ENCODE results near the gene MEF2A. TPM values are rescaled to one million over a fixed set of nuclear protein-coding genes. Genes with fewer than 3 reads are reported as not detected.

The MEF2A gene
- total RNA-seq, 1 donor from 2014 or later, result 49.5 TPM

DNA sequence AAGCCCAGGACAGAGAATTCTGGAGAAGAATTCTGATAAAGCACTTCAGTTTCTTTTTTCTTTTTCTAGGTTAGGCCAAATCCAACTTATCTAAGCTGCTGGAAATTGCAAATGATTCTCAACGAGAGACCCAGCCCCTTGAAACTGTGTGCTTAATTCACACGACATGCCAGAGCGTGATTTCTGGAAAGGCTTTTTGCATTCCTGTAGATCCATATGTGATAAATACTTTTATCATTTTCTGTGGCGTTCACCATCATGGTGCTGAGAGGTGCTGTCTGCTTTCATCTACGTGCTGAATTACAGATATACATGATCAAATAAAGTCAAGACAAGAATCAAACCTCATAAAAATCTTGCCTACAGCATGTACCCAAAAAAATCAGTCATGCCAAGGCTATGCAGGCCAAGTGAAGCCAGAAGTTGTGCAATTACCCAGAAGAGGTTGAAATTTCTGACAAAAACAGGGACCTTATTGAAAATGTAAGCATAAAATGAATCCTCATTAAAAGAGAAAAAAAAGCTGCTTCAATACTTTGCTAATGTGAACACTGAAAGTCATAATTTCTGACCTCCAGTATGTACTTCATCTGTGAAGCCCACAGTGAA, 10.8 kb upstream of the MEF2A start:
- Mint-ChIP-seq H3K36me3 (ENCODE audit: unreplicated experiment) (no peaks in the 10 kb centered on the region), H3K9me3 (ENCODE audit: unreplicated experiment) (no peaks in the 10 kb centered on the region), H3K27me3 (ENCODE audit: unreplicated experiment) (no peaks in the 10 kb centered on the region), H3K4me3 (ENCODE audit: unreplicated experiment) (no peak overlapping the region), H3K4me1 (ENCODE audit: low read depth, unreplicated experiment) (peaks cover 11% of the 10 kb centered on the region), H3K27ac (ENCODE audit: unreplicated experiment) (no peak overlapping the region)
- no peak for DNase-seq
- TF ChIP-seq CTCF (IDR thresholded peaks at IDR 0.05; ENCODE audit: partially characterized antibody, unreplicated experiment), result no peak

DNA sequence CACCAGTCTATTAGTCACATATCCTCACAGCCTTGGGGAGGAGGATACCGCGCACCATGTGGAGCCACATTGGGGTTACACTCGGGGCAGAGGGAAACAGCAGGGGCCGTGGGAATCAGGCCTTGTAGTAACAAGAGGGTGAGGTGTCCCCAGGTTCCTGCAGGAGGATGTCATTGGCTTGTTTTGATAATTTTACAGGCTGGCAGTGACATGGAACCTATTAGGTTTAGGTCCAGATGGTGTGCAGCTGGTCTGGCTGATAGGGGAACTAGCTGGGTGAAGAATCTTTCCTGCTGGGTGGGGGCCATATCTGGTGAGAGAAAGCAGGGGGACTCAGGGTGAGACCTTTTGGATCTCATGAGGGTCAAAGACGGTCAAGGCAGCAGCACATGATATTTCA, 9.8 kb upstream of the MEF2A start:
- H3K4me3 Mint-ChIP-seq (ENCODE audit: unreplicated experiment), result no peak overlapping the region
- TF ChIP-seq CTCF (IDR thresholded peaks at IDR 0.05; ENCODE audit: partially characterized antibody, unreplicated experiment), result no peak

DNA sequence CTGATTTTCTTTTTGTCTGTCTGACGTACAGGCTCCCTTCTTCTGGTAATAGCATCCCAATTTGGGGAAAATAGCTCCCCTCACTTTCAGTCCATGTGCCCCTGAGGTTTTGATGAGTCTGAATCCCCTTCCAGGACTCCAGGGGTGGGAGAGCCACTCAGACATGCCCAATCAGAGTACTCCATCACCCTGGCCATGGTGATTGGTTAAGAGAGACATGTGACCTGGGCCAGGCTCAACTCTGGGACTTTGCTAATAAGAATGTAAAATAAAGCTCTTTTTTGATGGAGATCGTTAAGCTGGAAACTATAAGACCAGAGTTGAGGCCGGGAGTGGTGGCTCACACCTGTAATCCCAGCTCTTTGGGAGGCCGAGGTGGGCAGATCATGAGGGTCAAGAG, 9.2 kb upstream of the MEF2A start:
- DNase-seq, result no peak
- Mint-ChIP-seq H3K27ac (ENCODE audit: unreplicated experiment) (no peak overlapping the region), H3K4me1 (ENCODE audit: low read depth, unreplicated experiment) (peaks cover 11% of the 10 kb centered on the region), H3K27me3 (ENCODE audit: unreplicated experiment) (no peaks in the 10 kb centered on the region), H3K9me3 (ENCODE audit: unreplicated experiment) (no peaks in the 10 kb centered on the region), H3K36me3 (ENCODE audit: unreplicated experiment) (no peaks in the 10 kb centered on the region), H3K4me3 (ENCODE audit: unreplicated experiment) (no peak overlapping the region)
- TF ChIP-seq CTCF (IDR thresholded peaks at IDR 0.05; ENCODE audit: partially characterized antibody, unreplicated experiment), result no peak

More for the DNA sequence above, 9.8 kb upstream of the MEF2A start:
- no peak for DNase-seq
- no peaks in the 10 kb centered on the region for H3K36me3 Mint-ChIP-seq (ENCODE audit: unreplicated experiment)
- H3K4me1 Mint-ChIP-seq (ENCODE audit: low read depth, unreplicated experiment), result peaks cover 11% of the 10 kb centered on the region
- no peaks in the 10 kb centered on the region for H3K9me3 Mint-ChIP-seq (ENCODE audit: unreplicated experiment)
- no peaks in the 10 kb centered on the region for H3K27me3 Mint-ChIP-seq (ENCODE audit: unreplicated experiment)
- no peak overlapping the region for H3K27ac Mint-ChIP-seq (ENCODE audit: unreplicated experiment)

DNA sequence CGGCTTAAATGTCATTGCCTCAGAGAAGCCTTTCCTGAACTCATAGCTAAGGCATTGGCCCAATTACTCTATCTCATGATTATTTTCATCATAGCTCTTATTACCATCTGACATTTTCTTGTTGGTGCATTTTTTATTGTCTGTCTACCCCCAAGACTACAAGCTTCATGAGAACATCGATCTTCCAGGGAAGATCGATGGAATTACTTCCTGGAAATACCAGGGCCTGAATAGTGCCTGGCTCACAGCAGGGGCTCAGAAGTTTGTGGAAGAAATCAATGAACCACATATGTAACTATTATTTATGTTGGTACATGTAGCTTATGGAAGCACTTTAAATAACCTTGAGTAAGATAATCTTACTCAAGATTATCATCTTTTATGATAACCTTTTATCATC, 7.7 kb upstream of the MEF2A start:
- H3K4me3 Mint-ChIP-seq (ENCODE audit: unreplicated experiment), result no peak overlapping the region
- no peaks in the 10 kb centered on the region for H3K36me3 Mint-ChIP-seq (ENCODE audit: unreplicated experiment)
- H3K27ac Mint-ChIP-seq (ENCODE audit: unreplicated experiment), result no peak overlapping the region
- no peak for DNase-seq
- peaks cover 11% of the 10 kb centered on the region for H3K4me1 Mint-ChIP-seq (ENCODE audit: low read depth, unreplicated experiment)
- H3K27me3 Mint-ChIP-seq (ENCODE audit: unreplicated experiment), result no peaks in the 10 kb centered on the region
- H3K9me3 Mint-ChIP-seq (ENCODE audit: unreplicated experiment), result no peaks in the 10 kb centered on the region
- no peak for TF ChIP-seq CTCF (IDR thresholded peaks at IDR 0.05; ENCODE audit: partially characterized antibody, unreplicated experiment)

- H3K27me3 Mint-ChIP-seq (ENCODE audit: unreplicated experiment), result no peaks in the 10 kb centered on the region
- H3K27ac Mint-ChIP-seq (ENCODE audit: unreplicated experiment), result no peak overlapping the region
- TF ChIP-seq CTCF (IDR thresholded peaks at IDR 0.05; ENCODE audit: partially characterized antibody, unreplicated experiment), result no peak
- H3K9me3 Mint-ChIP-seq (ENCODE audit: unreplicated experiment), result no peaks in the 10 kb centered on the region
- no peaks in the 10 kb centered on the region for H3K36me3 Mint-ChIP-seq (ENCODE audit: unreplicated experiment)
- H3K4me1 Mint-ChIP-seq (ENCODE audit: low read depth, unreplicated experiment), result peaks cover 11% of the 10 kb centered on the region
- H3K4me3 Mint-ChIP-seq (ENCODE audit: unreplicated experiment), result no peak overlapping the region
- DNase-seq, result no peak
These were observed 7.2 kb upstream of the MEF2A start for GRCh38 chr15:99558571-99558970.

Measured in glutamatergic neuron (in vitro differentiated cells).